SK-N-MC (cell line): ENCODE results near the gene MS4A15.

Experiments
- EZH2 ChIP-seq: fragments of 200-600 bp; sonication (generic); IDR thresholded peaks from one replicate; pipeline ENCODE4 v1.6.1; 2017; ENCODE audit warnings: antibody characterized with exemption
- FOXP2 ChIP-seq: optimal IDR thresholded peaks from 2 replicates; pipeline ENCODE3; 2011; ENCODE audit warnings: mild to moderate bottlenecking, moderate library complexity; ENCODE audit not compliant: insufficient read depth; ENCODE audit errors: extremely low read length, control extremely low read depth
- POLR2AphosphoS5 ChIP-seq: IDR thresholded peaks from 2 replicates; pipeline ENCODE4 v1.6.1; 2012; ENCODE audit warnings: mild to moderate bottlenecking, low read depth, low read length, borderline replicate concordance

DNA sequence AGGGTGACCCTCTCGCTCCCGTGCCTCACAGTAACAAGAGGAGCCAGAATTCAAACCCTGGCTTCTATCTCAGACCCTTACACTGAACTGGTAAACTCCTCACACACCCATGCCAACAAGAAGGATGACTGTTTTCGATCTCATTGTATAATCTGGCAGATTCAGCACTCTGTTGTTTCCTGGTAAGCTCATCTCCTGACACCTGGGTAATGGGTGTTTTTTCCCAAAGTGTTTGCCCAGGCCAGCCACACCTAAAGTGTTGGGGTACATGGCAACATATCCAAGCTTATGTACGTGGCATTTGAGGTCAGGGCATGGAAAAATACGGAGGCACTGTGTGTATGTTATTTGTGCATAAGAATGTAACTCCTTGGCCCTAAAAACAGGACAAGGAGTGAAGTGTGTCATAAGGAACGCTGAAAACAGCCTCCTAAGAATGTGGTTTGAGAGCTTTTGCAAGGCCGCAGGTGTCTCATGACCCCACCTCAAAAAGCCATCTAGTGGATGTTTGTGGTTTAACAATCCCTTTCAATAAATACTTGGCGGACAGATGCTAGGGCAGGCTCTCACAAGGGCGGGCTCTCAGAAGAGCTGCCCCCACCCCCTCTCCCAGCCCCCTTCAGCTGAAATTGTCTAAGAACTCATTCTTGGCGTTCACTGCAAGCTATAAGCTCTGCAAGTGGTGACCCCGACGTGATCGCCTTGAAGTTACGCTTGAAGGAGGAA, at the start of gene MS4A15:
- TF ChIP-seq POLR2AphosphoS5 (no peak), EZH2 (no peak), FOXP2 (no peak)
